ENCODE results near the gene PPP4R4.

DNA sequence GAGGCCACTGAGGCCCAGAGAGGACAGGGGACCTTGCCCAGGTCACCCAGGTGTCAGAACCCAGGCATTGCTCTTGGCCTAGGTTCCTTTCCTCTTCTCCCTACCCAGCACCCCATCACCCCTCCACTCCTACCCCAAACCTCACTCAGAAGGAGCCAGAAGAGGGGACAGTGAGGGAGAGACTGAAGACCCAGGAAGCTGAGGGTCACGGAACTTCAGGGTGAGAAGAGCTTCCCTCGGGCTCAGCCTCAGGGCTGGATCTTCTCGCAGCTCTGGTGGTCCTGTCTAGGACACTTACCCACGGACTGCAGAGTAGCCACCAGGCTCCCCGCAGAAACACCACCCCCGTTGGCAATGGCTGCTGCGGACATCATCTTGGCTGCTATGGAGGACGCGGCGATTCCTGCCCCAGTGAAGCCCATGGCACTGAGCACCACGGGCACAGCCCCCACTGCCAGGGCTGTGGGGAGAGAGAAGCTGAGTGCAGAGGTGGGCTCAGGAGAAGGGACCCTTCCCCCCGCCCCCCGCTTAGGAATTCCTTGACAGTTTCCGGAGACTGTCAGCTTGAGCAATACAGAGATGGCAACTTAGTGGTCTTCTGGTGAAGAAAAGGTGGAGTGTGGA is 45.8 kb upstream of the PPP4R4 start:
- TF ChIP-seq, protein P1, sequence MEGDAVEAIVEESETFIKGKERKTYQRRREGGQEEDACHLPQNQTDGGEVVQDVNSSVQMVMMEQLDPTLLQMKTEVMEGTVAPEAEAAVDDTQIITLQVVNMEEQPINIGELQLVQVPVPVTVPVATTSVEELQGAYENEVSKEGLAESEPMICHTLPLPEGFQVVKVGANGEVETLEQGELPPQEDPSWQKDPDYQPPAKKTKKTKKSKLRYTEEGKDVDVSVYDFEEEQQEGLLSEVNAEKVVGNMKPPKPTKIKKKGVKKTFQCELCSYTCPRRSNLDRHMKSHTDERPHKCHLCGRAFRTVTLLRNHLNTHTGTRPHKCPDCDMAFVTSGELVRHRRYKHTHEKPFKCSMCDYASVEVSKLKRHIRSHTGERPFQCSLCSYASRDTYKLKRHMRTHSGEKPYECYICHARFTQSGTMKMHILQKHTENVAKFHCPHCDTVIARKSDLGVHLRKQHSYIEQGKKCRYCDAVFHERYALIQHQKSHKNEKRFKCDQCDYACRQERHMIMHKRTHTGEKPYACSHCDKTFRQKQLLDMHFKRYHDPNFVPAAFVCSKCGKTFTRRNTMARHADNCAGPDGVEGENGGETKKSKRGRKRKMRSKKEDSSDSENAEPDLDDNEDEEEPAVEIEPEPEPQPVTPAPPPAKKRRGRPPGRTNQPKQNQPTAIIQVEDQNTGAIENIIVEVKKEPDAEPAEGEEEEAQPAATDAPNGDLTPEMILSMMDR (IDR thresholded peaks at IDR 0.05; ENCODE audit: low read depth, low read length): no peak
- TF ChIP-seq EZH2phosphoT487 (IDR thresholded peaks at IDR 0.05; ENCODE audit: low read depth): no peak

All from OCI-LY3 (cell line).